ENCODE measurements around the gene SRGAP3.

GRCh38 chr3:9250236-9250635 lies 790 bp upstream of the SRGAP3 start:
- TF ChIP-seq, protein P1, sequence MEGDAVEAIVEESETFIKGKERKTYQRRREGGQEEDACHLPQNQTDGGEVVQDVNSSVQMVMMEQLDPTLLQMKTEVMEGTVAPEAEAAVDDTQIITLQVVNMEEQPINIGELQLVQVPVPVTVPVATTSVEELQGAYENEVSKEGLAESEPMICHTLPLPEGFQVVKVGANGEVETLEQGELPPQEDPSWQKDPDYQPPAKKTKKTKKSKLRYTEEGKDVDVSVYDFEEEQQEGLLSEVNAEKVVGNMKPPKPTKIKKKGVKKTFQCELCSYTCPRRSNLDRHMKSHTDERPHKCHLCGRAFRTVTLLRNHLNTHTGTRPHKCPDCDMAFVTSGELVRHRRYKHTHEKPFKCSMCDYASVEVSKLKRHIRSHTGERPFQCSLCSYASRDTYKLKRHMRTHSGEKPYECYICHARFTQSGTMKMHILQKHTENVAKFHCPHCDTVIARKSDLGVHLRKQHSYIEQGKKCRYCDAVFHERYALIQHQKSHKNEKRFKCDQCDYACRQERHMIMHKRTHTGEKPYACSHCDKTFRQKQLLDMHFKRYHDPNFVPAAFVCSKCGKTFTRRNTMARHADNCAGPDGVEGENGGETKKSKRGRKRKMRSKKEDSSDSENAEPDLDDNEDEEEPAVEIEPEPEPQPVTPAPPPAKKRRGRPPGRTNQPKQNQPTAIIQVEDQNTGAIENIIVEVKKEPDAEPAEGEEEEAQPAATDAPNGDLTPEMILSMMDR (IDR thresholded peaks at IDR 0.05) = no peak
- no peak for TF ChIP-seq ZFX (IDR thresholded peaks at IDR 0.05; ENCODE audit: borderline replicate concordance)
